K562 (cell line): Measurements from ENCODE around the gene NECTIN4. TPM values are rescaled to one million over a fixed set of nuclear protein-coding genes. Genes with fewer than 3 reads are reported as not detected.
A peak's percentile ranks its signal among the peaks of the same experiment; 100 is the strongest.

ENCODE experiments used
- ARID2 ChIP-seq: fragments of 450-650 bp; IDR thresholded peaks from 2 replicates; pipeline ENCODE4 v1.6.1; 2017; ENCODE audit warnings: antibody characterized with exemption, mild to moderate bottlenecking
- BDP1 ChIP-seq: IDR thresholded peaks from 3 replicates; pipeline ENCODE4 v1.6.1; 2011; ENCODE audit not compliant: insufficient read length, insufficient read depth
- C11orf30 ChIP-seq: fragments of 450-650 bp; IDR thresholded peaks from 2 replicates; pipeline ENCODE4 v1.6.1; 2016; ENCODE audit warnings: low read depth, mild to moderate bottlenecking
- CHD2 ChIP-seq: IDR thresholded peaks from 2 replicates; pipeline ENCODE4 v1.6.1; 2011; ENCODE audit warnings: low read depth, low read length
- E2F6 ChIP-seq, 2 experiments: IDR thresholded peaks; 2 replicates each; pipeline ENCODE4 v1.6.1; 2011; ENCODE audit warnings: borderline replicate concordance in 1 of 2, control low read depth in 1 of 2, low read depth in 1 of 2, low read length in 1 of 2, mild to moderate bottlenecking in 1 of 2, mixed read lengths in 1 of 2, moderate library complexity in 1 of 2; ENCODE audit not compliant: insufficient read depth in 1 of 2, insufficient read length in 1 of 2, poor library complexity in 1 of 2, severe bottlenecking in 1 of 2; ENCODE audit errors: extremely low read depth in 1 of 2
- HMG20A ChIP-seq: fragments of 450-650 bp; formaldehyde crosslinking; conservative IDR thresholded peaks from 2 replicates; pipeline ENCODE4 v1.4.0; 2020; ENCODE audit warnings: mild to moderate bottlenecking, mixed read lengths
- HNRNPL ChIP-seq: fragments of 200-400 bp; formaldehyde crosslinking; IDR thresholded peaks from 2 replicates; pipeline ENCODE4 v1.6.1; 2017; ENCODE audit warnings: low read depth, mild to moderate bottlenecking, low read length
- JUN ChIP-seq, 2 experiments: sonication (generic) in 1 of 2; formaldehyde crosslinking in 1 of 2; IDR thresholded peaks; 2 replicates each; pipeline versions ENCODE4 v1.6.1 to v1.8.0; 2012 to 2022; ENCODE audit warnings: borderline replicate concordance in 2 of 2, mild to moderate bottlenecking in 2 of 2, improper control_type of control experiment in 1 of 2, low read depth in 1 of 2, low read length in 1 of 2, missing genetic modification reagents in 1 of 2
- JUNB ChIP-seq: fragments of 450-650 bp; formaldehyde crosslinking; conservative IDR thresholded peaks from 2 replicates; pipeline ENCODE4 v1.4.0; 2020; ENCODE audit warnings: mild to moderate bottlenecking
- NCOR1 ChIP-seq: fragments of 450-650 bp; IDR thresholded peaks from 2 replicates; pipeline ENCODE4 v1.6.1; 2016; ENCODE audit warnings: mild to moderate bottlenecking, moderate library complexity
- NR2F6 ChIP-seq: fragments of 450-650 bp; formaldehyde crosslinking; IDR thresholded peaks from 2 replicates; pipeline ENCODE4 v1.4.0; 2020; ENCODE audit warnings: mild to moderate bottlenecking
- POLR2H ChIP-seq: IDR thresholded peaks from 2 replicates; pipeline ENCODE4 v1.6.1; 2016; ENCODE audit warnings: missing genetic modification characterization, low read depth, mild to moderate bottlenecking, control low read depth, missing compliant biosample characterization, moderate library complexity
- RHOXF2B ChIP-seq: fragments of 250-450 bp; sonication (Bioruptor Pico); conservative IDR thresholded peaks from 2 replicates; pipeline ENCODE4 v1.5.1; 2021
- SIN3A ChIP-seq, 2 experiments: fragments of 150-350 bp in 1 of 2; IDR thresholded peaks; 2 replicates each; pipeline ENCODE4 v1.6.1; 2011 to 2016; ENCODE audit warnings: borderline replicate concordance in 2 of 2, low read depth in 2 of 2, low read length in 2 of 2, mild to moderate bottlenecking in 2 of 2, moderate library complexity in 2 of 2; ENCODE audit not compliant: control insufficient read depth in 1 of 2
- SMAD4 ChIP-seq: fragments of 250-450 bp; sonication (Bioruptor Pico); conservative IDR thresholded peaks from 2 replicates; pipeline ENCODE4 v1.8.0; 2021; ENCODE audit warnings: inconsistent platforms, mild to moderate bottlenecking, moderate library complexity
- TGIF2 ChIP-seq: sonication (generic); formaldehyde crosslinking; IDR thresholded peaks from 2 replicates; pipeline ENCODE4 v1.8.1; 2022; ENCODE audit warnings: mild to moderate bottlenecking, missing genetic modification reagents, moderate library complexity
- THRAP3 ChIP-seq: fragments of 450-650 bp; IDR thresholded peaks from 2 replicates; pipeline ENCODE4 v1.6.1; 2016; ENCODE audit warnings: mild to moderate bottlenecking, inconsistent platforms, borderline replicate concordance
- ZBTB26 ChIP-seq: fragments of 450-650 bp; formaldehyde crosslinking; IDR thresholded peaks from 2 replicates; pipeline ENCODE4 v1.4.0; 2022; ENCODE audit warnings: missing genetic modification characterization
- ZC3H11A ChIP-seq: IDR thresholded peaks from 2 replicates; pipeline ENCODE4 v1.6.1; 2012; ENCODE audit warnings: low read depth, low read length, improper control_type of control experiment
- ZKSCAN1 ChIP-seq: fragments of 150-350 bp; IDR thresholded peaks from 2 replicates; pipeline ENCODE4 v1.6.1; 2016; ENCODE audit warnings: low read depth, low read length
- polyA plus RNA-seq, 8 experiments: library from polyadenylated mRNA; depleted of rRNA in 4 of 8; stranded (reverse) in 5 of 8; unstranded in 3 of 8; fragments of >200 nt; fragmentation: Nextera tagmentation in 2 of 8; fragmentation: Illumina TruSeq in 1 of 8; extraction: Ambion mirVana in 2 of 8; extraction: Trizol in 1 of 8; gene quantifications; 2 replicates each; pipeline versions ENCODE4 v1.2.1 to v1.2.3, GENCODE V29; 2011 to 2014; ENCODE audit warnings: inconsistent platforms in 1 of 8, missing spikeins in 1 of 8
- total RNA-seq, 7 experiments: library from RNA; depleted of rRNA in 6 of 7; stranded (reverse); fragments of >200 nt in 6 of 7; fragmentation: Illumina TruSeq in 2 of 7; extraction: Trizol in 2 of 7; gene quantifications; 2 replicates each; pipeline versions ENCODE4 v1.2.1 to v1.2.3, GENCODE V29; 2011 to 2021; ENCODE audit warnings: low replicate concordance in 1 of 7
- TF ChIP-seq, protein P1 (sequence below): sonication (generic); formaldehyde crosslinking; IDR thresholded peaks from 2 replicates; pipeline ENCODE4 v1.8.0; 2022; ENCODE audit warnings: mild to moderate bottlenecking, missing genetic modification reagents
- TF ChIP-seq, protein P2 (sequence below): IDR thresholded peaks from 2 replicates; pipeline ENCODE4 v1.6.1; 2014; ENCODE audit warnings: antibody characterized with exemption

The NECTIN4 gene
- total and polyA plus RNA-seq, 9 of the 15 experiments (the other 6 are each of a cell fraction or from before 2014, with no cell fraction given): 0.01 to 0.09 TPM; not detected in 7

DNA sequence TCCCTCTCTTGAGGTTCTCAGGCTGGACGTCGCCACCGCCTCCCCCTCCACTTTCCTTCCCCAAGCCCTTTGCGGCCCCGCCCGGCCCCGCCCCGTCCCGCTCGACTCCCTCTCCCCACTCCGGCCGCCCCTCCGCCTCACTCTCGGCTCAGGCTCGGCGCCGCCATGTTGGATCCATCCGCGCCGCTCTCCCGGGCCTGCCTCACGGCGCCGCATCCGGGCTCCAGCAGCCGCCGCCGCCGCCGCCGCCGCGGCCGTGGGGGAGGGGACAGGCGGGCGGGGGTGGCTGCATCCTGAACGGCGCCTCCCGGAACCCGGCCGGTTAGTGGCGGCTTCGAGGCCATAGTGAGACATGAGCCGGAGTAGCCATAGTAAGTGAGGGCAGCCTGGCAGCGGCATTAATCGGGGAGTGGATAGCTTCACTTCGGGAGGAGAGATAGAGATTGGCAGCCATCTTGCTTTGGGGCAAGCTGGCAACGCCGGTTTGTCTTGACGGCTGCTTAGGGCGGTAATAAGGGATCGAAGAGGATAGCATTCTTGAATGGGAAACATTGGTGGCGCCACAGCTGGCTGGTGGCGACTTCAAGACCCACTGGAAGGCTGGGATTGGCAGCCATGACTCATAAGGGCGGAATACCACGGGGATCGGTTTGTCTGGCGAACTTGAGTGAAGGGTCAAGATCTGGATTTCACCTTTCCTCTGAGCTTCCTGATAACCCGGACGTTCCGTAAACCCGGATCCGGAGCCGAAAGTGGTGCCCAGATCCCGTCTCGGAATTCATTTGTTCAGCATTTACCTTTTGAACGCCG, 43.3 kb upstream of the NECTIN4 start, which contains the start of gene DEDD (continued):
- TF ChIP-seq E2F6 (IDR thresholded peaks at IDR 0.05; ENCODE audit: borderline replicate concordance in 1 of 2, extremely low read depth in 1 of 2, insufficient read depth in 1 of 2, insufficient read length in 1 of 2, low read depth in 1 of 2, low read length in 1 of 2, poor library complexity in 1 of 2, severe bottlenecking in 1 of 2): peak in 1 of 2 experiments; percentile 0
- no peak for TF ChIP-seq JUN (IDR thresholded peaks at IDR 0.05; ENCODE audit: borderline replicate concordance, low read depth, low read length)
- peak; percentile 56; the same call in 1 of the 2 replicates for TF ChIP-seq JUN (CRISPR knock-in tag; IDR thresholded peaks at IDR 0.05; ENCODE audit: borderline replicate concordance)
- no peak for TF ChIP-seq C11orf30
- no peak; the same call in 1 of the 2 replicates for TF ChIP-seq TGIF2 (CRISPR knock-in tag)
- no peak for TF ChIP-seq ZBTB26 (CRISPR knock-in tag)
- peak; percentile 64 for TF ChIP-seq ZKSCAN1
- peak; percentile 87 for TF ChIP-seq SMAD4 (CRISPR knock-in tag)
- no peak for TF ChIP-seq ARID2
- no peak for TF ChIP-seq JUNB (CRISPR knock-in tag)
- peak; percentile 64 for TF ChIP-seq POLR2H (tag)
- TF ChIP-seq, protein P1, sequence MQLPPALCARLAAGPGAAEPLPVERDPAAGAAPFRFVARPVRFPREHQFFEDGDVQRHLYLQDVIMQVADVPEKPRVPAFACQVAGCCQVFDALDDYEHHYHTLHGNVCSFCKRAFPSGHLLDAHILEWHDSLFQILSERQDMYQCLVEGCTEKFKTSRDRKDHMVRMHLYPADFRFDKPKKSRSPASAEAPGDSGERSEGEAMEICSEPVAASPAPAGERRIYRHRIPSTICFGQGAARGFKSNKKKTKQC (CRISPR knock-in tag): peak; percentile 51; the same call in 1 of the 2 replicates
- TF ChIP-seq BDP1: no peak
- TF ChIP-seq SIN3A (IDR thresholded peaks at IDR 0.05; ENCODE audit: borderline replicate concordance in 2 of 2, control insufficient read depth in 1 of 2, low read depth in 2 of 2, low read length in 2 of 2): no peak; a peak in 1 of 4 replicates
- TF ChIP-seq HMG20A: no peak
- TF ChIP-seq RHOXF2B (CRISPR knock-in tag): no peak
- TF ChIP-seq HNRNPL: no peak
- peak; percentile 21; the same call in 1 of the 2 replicates for TF ChIP-seq NCOR1
- TF ChIP-seq ZC3H11A: no peak
- no peak for TF ChIP-seq NR2F6 (CRISPR knock-in tag)
- TF ChIP-seq THRAP3: no peak
- TF ChIP-seq CHD2: peak; percentile 51
- TF ChIP-seq, protein P2, sequence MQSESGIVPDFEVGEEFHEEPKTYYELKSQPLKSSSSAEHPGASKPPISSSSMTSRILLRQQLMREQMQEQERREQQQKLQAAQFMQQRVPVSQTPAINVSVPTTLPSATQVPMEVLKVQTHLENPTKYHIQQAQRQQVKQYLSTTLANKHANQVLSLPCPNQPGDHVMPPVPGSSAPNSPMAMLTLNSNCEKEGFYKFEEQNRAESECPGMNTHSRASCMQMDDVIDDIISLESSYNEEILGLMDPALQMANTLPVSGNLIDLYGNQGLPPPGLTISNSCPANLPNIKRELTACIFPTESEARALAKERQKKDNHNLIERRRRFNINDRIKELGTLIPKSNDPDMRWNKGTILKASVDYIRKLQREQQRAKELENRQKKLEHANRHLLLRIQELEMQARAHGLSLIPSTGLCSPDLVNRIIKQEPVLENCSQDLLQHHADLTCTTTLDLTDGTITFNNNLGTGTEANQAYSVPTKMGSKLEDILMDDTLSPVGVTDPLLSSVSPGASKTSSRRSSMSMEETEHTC: no peak
